ENCODE data around the gene TCEAL7. TPM values are rescaled to one million over a fixed set of nuclear protein-coding genes. Genes with fewer than 3 reads are reported as not detected.

The TCEAL7 gene
- total RNA-seq, 1 donor from 2014 or later = 3.2 TPM

- H3K27me3 ChIP-seq (ENCODE audit: low read depth) = no peaks in the 10 kb centered on the region
- intact Hi-C loops (cut with DNase I) = no loop called here
- H3K27ac ChIP-seq = no peak overlapping the region
Measured at GRCh38 chrX:103360092-103360491, 30.1 kb downstream of the TCEAL7 start.

GRCh38 chrX:103360916-103361315 is 30.9 kb downstream of the TCEAL7 start:
- ATAC-seq = no peak
- TF ChIP-seq CTCF (IDR thresholded peaks at IDR 0.05) = no peak
- no peaks in the 10 kb centered on the region for H3K36me3 ChIP-seq
- no peak overlapping the region for H3K4me3 ChIP-seq
- H3K4me1 ChIP-seq = no peaks in the 10 kb centered on the region
- no peak for DNase-seq
- H3K27me3 ChIP-seq (ENCODE audit: low read depth) = no peaks in the 10 kb centered on the region
- intact Hi-C loops (cut with DNase I) = no loop called here
- H3K9me3 ChIP-seq = no peaks in the 10 kb centered on the region
- H3K27ac ChIP-seq = no peak overlapping the region

More at GRCh38 chrX:103360092-103360491, 30.1 kb downstream of the TCEAL7 start:
- ATAC-seq = no peak
- no peak for TF ChIP-seq CTCF (IDR thresholded peaks at IDR 0.05)
- Histone ChIP-seq H3K36me3 (no peaks in the 10 kb centered on the region), H3K9me3 (no peaks in the 10 kb centered on the region), H3K4me1 (no peaks in the 10 kb centered on the region), H3K4me3 (no peak overlapping the region)
- no peak for DNase-seq

- DNase-seq (no peak), ATAC-seq (no peak)
Measured at GRCh38 chrX:103361798-103362197, 31.8 kb downstream of the TCEAL7 start.

GRCh38 chrX:103362474-103362873 is 32.4 kb downstream of the TCEAL7 start:
- Histone ChIP-seq H3K9me3 (no peaks in the 10 kb centered on the region), H3K27me3 (ENCODE audit: low read depth) (no peaks in the 10 kb centered on the region), H3K4me3 (no peak overlapping the region), H3K27ac (no peak overlapping the region), H3K36me3 (no peaks in the 10 kb centered on the region), H3K4me1 (no peaks in the 10 kb centered on the region)
- TF ChIP-seq CTCF (IDR thresholded peaks at IDR 0.05) = no peak
- intact Hi-C loops (cut with DNase I) = no loop called here
- DNase-seq (no peak), ATAC-seq (no peak)

More at GRCh38 chrX:103361798-103362197, 31.8 kb downstream of the TCEAL7 start:
- Histone ChIP-seq H3K27ac (no peak overlapping the region), H3K4me3 (no peak overlapping the region), H3K36me3 (no peaks in the 10 kb centered on the region), H3K9me3 (no peaks in the 10 kb centered on the region), H3K27me3 (ENCODE audit: low read depth) (no peaks in the 10 kb centered on the region), H3K4me1 (no peaks in the 10 kb centered on the region)
- no peak for TF ChIP-seq CTCF (IDR thresholded peaks at IDR 0.05)
- intact Hi-C loops (cut with DNase I) = no loop called here

GRCh38 chrX:103363046-103363445 is 33.0 kb downstream of the TCEAL7 start:
- no peaks in the 10 kb centered on the region for H3K4me1 ChIP-seq
- no peaks in the 10 kb centered on the region for H3K27me3 ChIP-seq (ENCODE audit: low read depth)
- intact Hi-C loops (cut with DNase I) = no loop called here
- no peaks in the 10 kb centered on the region for H3K9me3 ChIP-seq
- H3K27ac ChIP-seq = no peak overlapping the region
- TF ChIP-seq CTCF (IDR thresholded peaks at IDR 0.05) = no peak
- DNase-seq = no peak
- no peaks in the 10 kb centered on the region for H3K36me3 ChIP-seq
- no peak overlapping the region for H3K4me3 ChIP-seq
- no peak for ATAC-seq

GRCh38 chrX:103367502-103367901 is 37.5 kb downstream of the TCEAL7 start:
- no peaks in the 10 kb centered on the region for H3K4me1 ChIP-seq
- no peak overlapping the region for H3K4me3 ChIP-seq
- TF ChIP-seq CTCF (IDR thresholded peaks at IDR 0.05) = no peak
- ATAC-seq (no peak), DNase-seq (no peak)
- H3K27me3 ChIP-seq (ENCODE audit: low read depth) = no peaks in the 10 kb centered on the region
- no peak overlapping the region for H3K27ac ChIP-seq
- H3K9me3 ChIP-seq = no peaks in the 10 kb centered on the region
- no peaks in the 10 kb centered on the region for H3K36me3 ChIP-seq
- intact Hi-C loops (cut with DNase I) = no loop called here
